HEK293 (cell line): ENCODE data around the gene RMND1.
A peak's percentile ranks its signal among the peaks of the same experiment; 100 is the strongest.

Experiments used
- CTCF ChIA-PET: fragments of 350-600 bp; formaldehyde crosslinking; extraction: SDS; loops from one replicate; lab custom pipeline; 2021; ENCODE audit warnings: antibody characterized with exemption; lab: Yijun Ruan, JAX
- POLR2A ChIA-PET: fragments of 300-600 bp; formaldehyde crosslinking; extraction: SDS; loops from one replicate; lab custom pipeline; 2020; ENCODE audit warnings: antibody characterized with exemption, inconsistent platforms; lab: Yijun Ruan, JAX
- H3K27ac ChIP-seq: fragments of 200-500 bp; sonication (Bioruptor generic); 2 replicates; pipeline ENCODE4 v1.5.1; 2014; ENCODE audit warnings: low read depth, low read length, control low read depth, inconsistent platforms; ENCODE audit errors: extremely low read depth
- H3K36me3 ChIP-seq, 2 experiments: fragments of 200-500 bp in 1 of 2; sonication (Bioruptor generic) in 1 of 2; 1 replicate in 1 of 2; 2 replicates in 1 of 2; pipeline ENCODE4 v1.5.1; 2014 to 2017; ENCODE audit warnings: inconsistent platforms in 2 of 2, low read length in 2 of 2; ENCODE audit not compliant: control insufficient read depth in 2 of 2, insufficient read depth in 1 of 2
- H3K4me1 ChIP-seq: fragments of 200-500 bp; sonication (Bioruptor generic); 2 replicates; pipeline ENCODE4 v1.5.1; 2014; ENCODE audit warnings: mild to moderate bottlenecking, low read length, inconsistent platforms; ENCODE audit not compliant: control insufficient read depth, insufficient read depth
- H3K4me3 ChIP-seq: 2 replicates; pipeline ENCODE4 v1.5.1; 2011; ENCODE audit warnings: low read depth, mild to moderate bottlenecking, control low read depth, low read length, moderate library complexity
- H3K9me3 ChIP-seq: fragments of 200-500 bp; sonication (Bioruptor generic); 2 replicates; pipeline ENCODE4 v1.5.1; 2014; ENCODE audit warnings: low read depth, low read length, inconsistent platforms; ENCODE audit not compliant: control insufficient read depth, insufficient read depth
- ATF2 ChIP-seq: fragments of 450-650 bp; formaldehyde crosslinking; IDR thresholded peaks from 2 replicates; pipeline ENCODE4 v1.5.1; 2016; ENCODE audit warnings: missing biosample characterization, missing genetic modification characterization, low read depth
- BCL6B ChIP-seq: fragments of 450-650 bp; formaldehyde crosslinking; IDR thresholded peaks from 2 replicates; pipeline ENCODE4 v1.5.1; 2017; ENCODE audit warnings: missing biosample characterization, missing genetic modification characterization
- HIC1 ChIP-seq: fragments of 450-650 bp; formaldehyde crosslinking; IDR thresholded peaks from 2 replicates; pipeline ENCODE4 v1.5.1; 2016; ENCODE audit warnings: missing biosample characterization, missing genetic modification characterization
- INSM2 ChIP-seq: fragments of 450-650 bp; formaldehyde crosslinking; IDR thresholded peaks from 2 replicates; pipeline ENCODE4 v1.5.1; 2016; ENCODE audit warnings: missing biosample characterization, missing genetic modification characterization
- KLF7 ChIP-seq: fragments of 450-650 bp; formaldehyde crosslinking; IDR thresholded peaks from 2 replicates; pipeline ENCODE4 v1.5.1; 2016; ENCODE audit warnings: missing biosample characterization, missing genetic modification characterization, borderline replicate concordance
- PRDM4 ChIP-seq: fragments of 450-650 bp; formaldehyde crosslinking; IDR thresholded peaks from 2 replicates; pipeline ENCODE4 v1.5.1; 2017; ENCODE audit warnings: missing biosample characterization, missing genetic modification characterization
- RBAK ChIP-seq: fragments of 450-650 bp; formaldehyde crosslinking; IDR thresholded peaks from 2 replicates; pipeline ENCODE4 v1.5.1; 2016; ENCODE audit warnings: missing biosample characterization, missing genetic modification characterization
- ZFP69B ChIP-seq: fragments of 450-650 bp; formaldehyde crosslinking; IDR thresholded peaks from 2 replicates; pipeline ENCODE4 v1.5.1; 2016; ENCODE audit warnings: missing biosample characterization, missing genetic modification characterization
- ZIC2 ChIP-seq: fragments of 450-650 bp; formaldehyde crosslinking; IDR thresholded peaks from 2 replicates; pipeline ENCODE4 v1.5.1; 2016; ENCODE audit warnings: missing biosample characterization, missing genetic modification characterization
- ZNF138 ChIP-seq: fragments of 450-650 bp; formaldehyde crosslinking; IDR thresholded peaks from 2 replicates; pipeline ENCODE4 v1.5.1; 2016; ENCODE audit warnings: missing biosample characterization, missing genetic modification characterization, borderline replicate concordance
- ZNF155 ChIP-seq: fragments of 450-650 bp; formaldehyde crosslinking; IDR thresholded peaks from 2 replicates; pipeline ENCODE4 v1.5.1; 2016; ENCODE audit warnings: missing biosample characterization, missing genetic modification characterization
- ZNF19 ChIP-seq: fragments of 450-650 bp; formaldehyde crosslinking; IDR thresholded peaks from 2 replicates; pipeline ENCODE4; 2016; ENCODE audit warnings: missing biosample characterization, missing genetic modification characterization, low read depth
- ZNF354C ChIP-seq: fragments of 450-650 bp; formaldehyde crosslinking; IDR thresholded peaks from 2 replicates; pipeline ENCODE4 v1.5.1; 2016; ENCODE audit warnings: missing biosample characterization, missing genetic modification characterization, low read depth, borderline replicate concordance
- ZNF362 ChIP-seq: fragments of 450-650 bp; formaldehyde crosslinking; IDR thresholded peaks from 2 replicates; pipeline ENCODE4 v1.5.1; 2016; ENCODE audit warnings: missing biosample characterization, missing genetic modification characterization
- ZNF558 ChIP-seq: fragments of 450-650 bp; formaldehyde crosslinking; IDR thresholded peaks from 2 replicates; pipeline ENCODE4 v1.5.1; 2016; ENCODE audit warnings: missing biosample characterization, missing genetic modification characterization
- ZNF639 ChIP-seq: fragments of 450-650 bp; formaldehyde crosslinking; IDR thresholded peaks from 2 replicates; pipeline ENCODE4 v1.5.1; 2016; ENCODE audit warnings: missing biosample characterization, missing genetic modification characterization
- ZSCAN23 ChIP-seq: fragments of 450-650 bp; formaldehyde crosslinking; IDR thresholded peaks from 2 replicates; pipeline ENCODE4 v1.5.1; 2016; ENCODE audit warnings: missing biosample characterization, missing genetic modification characterization

Gene RMND1

GRCh38 chr6:151393410-151393809 is 58.5 kb downstream of the RMND1 start (continued):
- TF ChIP-seq HIC1 (no peak), ZNF558 (no peak)

GRCh38 chr6:151392427-151392826 is 59.5 kb downstream of the RMND1 start:
- H3K9me3 ChIP-seq, result no peaks in the 10 kb centered on the region
- H3K4me3 ChIP-seq, result peak overlapping the region; percentile 97
- H3K36me3 ChIP-seq, result peaks cover 0 to 36% of the 10 kb centered on the region in 2 experiments; a peak in 1 of 3 replicates
- CTCF ChIA-PET, result interaction anchor here (3.2 kb wide), 1 partner anchor 14 kb away, joined by 12 read pairs; no protein-coding TSS in a partner anchor
- POLR2A ChIA-PET, result interaction anchor here (1.1 kb wide), 1 partner anchor 59 kb away, joined by 5 read pairs; the partner anchor contains the start of gene RMND1
- peak; percentile 80 for TF ChIP-seq PRDM4 (tag by site-specific recombination)
- no peak for TF ChIP-seq KLF7
- H3K27ac ChIP-seq, result peak overlapping the region; percentile 100; the same call in 1 of the 2 replicates
- peaks cover 6% of the 10 kb centered on the region for H3K4me1 ChIP-seq

GRCh38 chr6:151391471-151392413 is 60.2 kb downstream of the RMND1 start, which contains the start of gene ZBTB2:
Gene ZBTB2, minus strand, starts transcription at chr6:151391559. Its CDS starts 17,922 bp downstream, at chr6:151373637.
- Histone ChIP-seq H3K4me1 (peaks cover 6% of the 10 kb centered on the region), H3K9me3 (no peaks in the 10 kb centered on the region), H3K4me3 (peak within 1 kb of the TSS; percentile 97), H3K27ac (peak within 1 kb of the TSS; percentile 100), H3K36me3 (peaks cover 0 to 34% of the 10 kb centered on the region in 2 experiments; a peak in 1 of 3 replicates)
- ChIA-PET POLR2A (interaction anchor here (1.1 to 2.6 kb wide), 2 partner anchors 60 kb away, joined by 5 to 22 read pairs; partner anchors contain the start of gene RMND1), CTCF (no interaction called here)
- TF ChIP-seq ZNF155 (tag by site-specific recombination) (no peak), ZIC2 (tag by site-specific recombination) (no peak), BCL6B (tag by site-specific recombination) (no peak), ATF2 (no peak), ZSCAN23 (tag by site-specific recombination) (no peak), RBAK (no peak), ZNF138 (tag by site-specific recombination) (no peak), ZNF19 (tag by site-specific recombination) (no peak), INSM2 (no peak), ZNF639 (tag by site-specific recombination) (no peak), ZFP69B (no peak), ZNF354C (no peak), ZNF362 (no peak)
